ENCODE results near the gene ENDOU. TPM values are rescaled to one million over a fixed set of nuclear protein-coding genes. Genes with fewer than 3 reads are reported as not detected.

ENDOU gene
- polyA plus RNA-seq, 3 donors: 0.17 to 0.40 TPM; not detected in 1

DNA sequence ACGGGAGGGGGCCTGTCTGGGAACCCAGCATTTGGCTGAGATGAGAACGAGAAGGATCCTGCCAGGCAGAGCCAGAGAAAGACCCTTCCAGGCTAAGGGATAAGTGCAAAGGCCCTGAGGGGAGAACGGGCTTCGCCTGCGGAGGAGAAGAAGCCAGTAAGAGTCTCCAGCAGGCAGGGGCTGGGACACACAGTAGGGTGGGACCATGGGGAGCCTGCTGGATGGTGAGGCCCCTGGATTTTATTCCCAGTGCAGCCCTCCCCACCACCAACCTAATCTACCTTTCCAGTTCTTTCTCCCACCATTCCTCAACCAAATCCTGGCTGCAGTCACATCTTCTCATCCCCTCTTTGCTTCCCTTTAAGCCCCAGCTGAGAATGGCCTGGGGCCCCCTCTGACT is 20.8 kb upstream of the ENDOU start:
- no peaks in the 10 kb centered on the region for H3K27me3 ChIP-seq (ENCODE audit: control insufficient read depth in 2 of 2, insufficient read depth in 2 of 2, low read length in 2 of 2)
- H3K36me3 ChIP-seq (replicated peaks in 1 of 2; ENCODE audit: control insufficient read depth in 1 of 2, insufficient read depth in 2 of 2, low read length in 2 of 2): no peaks in the 10 kb centered on the region
- H3K27ac ChIP-seq (ENCODE audit: low read depth in 1 of 2, low read length in 2 of 2): no peak overlapping the region
- H4K20me1 ChIP-seq (ENCODE audit: insufficient read depth, low read length): no peaks in the 10 kb centered on the region
- no peak overlapping the region for H2AFZ ChIP-seq (ENCODE audit: insufficient read depth, low read depth, low read length, poor library complexity, severe bottlenecking)
- no peaks in the 10 kb centered on the region for H3K9me3 ChIP-seq (replicated peaks in 1 of 2; ENCODE audit: control insufficient read depth in 1 of 2, insufficient read depth in 1 of 2, low read length in 2 of 2)
- Mint-ChIP-seq H3K27ac (no peak overlapping the region), H3K36me3 (no peaks in the 10 kb centered on the region), H3K4me3 (no peak overlapping the region), H3K4me1 (peaks cover 34% of the 10 kb centered on the region), H3K9me3 (peaks cover 0 to 1% (median 0%) of the 10 kb centered on the region in 7 donors), H3K27me3 (ENCODE audit: low read depth in 3 of 3) (peaks cover 14 to 30% (median 18%) of the 10 kb centered on the region in 3 donors)
- no peak overlapping the region for H3K4me3 ChIP-seq (replicated peaks in 1 of 3; ENCODE audit: low read depth in 2 of 3, low read length in 3 of 3)
- H3K4me2 ChIP-seq (replicated peaks; ENCODE audit: extremely low read depth, low read length, poor library complexity, severe bottlenecking): no peak overlapping the region
- H3K79me2 ChIP-seq (ENCODE audit: insufficient read depth, low read length): no peaks in the 10 kb centered on the region
- intact Hi-C loops (cut with micrococcal nuclease): no loop called here
- no peak for DNase-seq
- H3K4me1 ChIP-seq (ENCODE audit: control insufficient read depth in 1 of 2, insufficient read depth in 2 of 2, low read length in 2 of 2): peaks cover 17 to 21% of the 10 kb centered on the region in 2 donors
- H3K9ac ChIP-seq (ENCODE audit: insufficient read depth, low read length, poor library complexity, severe bottlenecking): no peak overlapping the region
- TF ChIP-seq CTCF (IDR thresholded peaks at IDR 0.05): no peak
- WGBS (ENCODE audit: insufficient coverage): 96% methylated on average over 4 of the region's 5 CpGs

DNA sequence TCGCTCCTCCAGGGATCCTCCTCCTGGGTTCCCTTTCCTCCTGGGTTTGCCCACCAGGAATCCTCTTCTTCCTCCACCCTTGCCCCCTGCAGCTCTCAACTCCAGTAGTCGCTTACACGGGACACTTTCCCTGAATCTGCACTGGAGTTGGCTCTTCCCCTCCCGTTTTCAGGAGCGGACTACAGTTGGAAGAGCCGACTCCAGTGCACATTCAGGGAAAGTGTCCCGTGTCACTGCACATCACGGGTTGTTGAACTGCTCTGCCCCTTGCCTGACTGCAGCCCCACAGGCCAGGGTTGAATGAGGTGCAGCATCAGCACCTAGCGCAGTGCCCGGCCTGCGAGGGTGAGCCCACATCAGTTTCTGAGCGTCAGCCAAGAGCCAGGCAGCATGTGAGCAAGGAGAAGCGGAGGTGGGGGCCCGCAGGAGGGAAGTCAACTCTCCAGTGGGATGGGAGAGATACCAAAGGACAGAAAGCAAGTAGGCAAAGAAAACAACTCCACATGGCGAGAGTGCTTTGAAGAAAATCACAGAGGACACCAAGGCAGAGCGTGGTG is 20.3 kb upstream of the ENDOU start:
- 95% methylated on average over 14 of the region's 16 CpGs for WGBS (ENCODE audit: insufficient coverage)
- Mint-ChIP-seq H3K9me3 (peaks cover 0 to 1% (median 0%) of the 10 kb centered on the region in 7 donors), H3K36me3 (no peaks in the 10 kb centered on the region), H3K27ac (peak overlapping the region in 1 of 7 donors; percentile 18), H3K27me3 (ENCODE audit: low read depth in 3 of 3) (peaks cover 14 to 30% (median 18%) of the 10 kb centered on the region in 3 donors), H3K4me3 (no peak overlapping the region), H3K4me1 (peaks cover 35% of the 10 kb centered on the region)
- Histone ChIP-seq H3K4me1 (ENCODE audit: control insufficient read depth in 1 of 2, insufficient read depth in 2 of 2, low read length in 2 of 2) (peaks cover 20 to 21% of the 10 kb centered on the region in 2 donors), H3K27ac (ENCODE audit: low read depth in 1 of 2, low read length in 2 of 2) (no peak overlapping the region), H3K9ac (ENCODE audit: insufficient read depth, low read length, poor library complexity, severe bottlenecking) (no peak overlapping the region), H3K27me3 (ENCODE audit: control insufficient read depth in 2 of 2, insufficient read depth in 2 of 2, low read length in 2 of 2) (no peaks in the 10 kb centered on the region), H3K36me3 (replicated peaks in 1 of 2; ENCODE audit: control insufficient read depth in 1 of 2, insufficient read depth in 2 of 2, low read length in 2 of 2) (no peaks in the 10 kb centered on the region), H3K4me2 (replicated peaks; ENCODE audit: extremely low read depth, low read length, poor library complexity, severe bottlenecking) (no peak overlapping the region), H2AFZ (ENCODE audit: insufficient read depth, low read depth, low read length, poor library complexity, severe bottlenecking) (no peak overlapping the region), H3K4me3 (replicated peaks in 1 of 3; ENCODE audit: low read depth in 2 of 3, low read length in 3 of 3) (no peak overlapping the region), H3K79me2 (ENCODE audit: insufficient read depth, low read length) (no peaks in the 10 kb centered on the region), H3K9me3 (replicated peaks in 1 of 2; ENCODE audit: control insufficient read depth in 1 of 2, insufficient read depth in 1 of 2, low read length in 2 of 2) (no peaks in the 10 kb centered on the region), H4K20me1 (ENCODE audit: insufficient read depth, low read length) (no peaks in the 10 kb centered on the region)
- intact Hi-C loops (cut with micrococcal nuclease): no loop called here
- TF ChIP-seq CTCF (IDR thresholded peaks at IDR 0.05): no peak
- no peak for DNase-seq
